Neural cell (in vitro differentiated cells): Measurements from ENCODE around the gene CARMIL1. TPM values are rescaled to one million over a fixed set of nuclear protein-coding genes. Genes with fewer than 3 reads are reported as not detected.

ENCODE experiments used
- H2AFZ ChIP-seq: fragments of 200-600, 300-800 bp; sonication (generic), shearing (Covaris generic); 2 replicates; pipeline ENCODE4 v1.6.0; 2014; ENCODE audit warnings: low read depth, mild to moderate bottlenecking, antibody characterized with exemption, low read length, moderate library complexity
- H3F3A ChIP-seq: fragments of 200-600 bp; shearing (Covaris generic); 2 replicates; pipeline ENCODE4 v1.6.1; 2016; ENCODE audit warnings: mild to moderate bottlenecking, moderate library complexity, mixed read lengths, antibody characterized with exemption, low read length; ENCODE audit not compliant: insufficient read depth, poor library complexity, severe bottlenecking
- H3K27ac ChIP-seq: fragments of 200-600, 300-800 bp; sonication (generic), shearing (Covaris generic); 2 replicates; pipeline ENCODE4 v1.5.1; 2014; ENCODE audit warnings: mild to moderate bottlenecking, low read length, moderate library complexity
- H3K27me3 ChIP-seq: fragments of 300-800, 200-600 bp; sonication (generic), shearing (Covaris generic); 2 replicates; pipeline ENCODE4 v1.6.0; 2014; ENCODE audit warnings: mild to moderate bottlenecking, low read depth, low read length, moderate library complexity; ENCODE audit not compliant: insufficient read depth
- H3K36me3 ChIP-seq: fragments of 300-800, 200-600 bp; sonication (generic), shearing (Covaris generic); 2 replicates; pipeline ENCODE4 v1.5.1; 2014; ENCODE audit warnings: mild to moderate bottlenecking, antibody characterized with exemption, low read length, moderate library complexity; ENCODE audit not compliant: insufficient read depth
- H3K4me2 ChIP-seq: fragments of 300-800, 200-600 bp; sonication (generic), shearing (Covaris generic); 2 replicates; pipeline ENCODE4 v1.6.0; 2014; ENCODE audit warnings: mild to moderate bottlenecking, low read length
- H3K4me3 ChIP-seq: fragments of 300-800, 200-600 bp; sonication (generic), shearing (Covaris generic); 2 replicates; pipeline ENCODE4 v1.5.1; 2014; ENCODE audit warnings: mild to moderate bottlenecking, low read length, moderate library complexity
- H3K79me2 ChIP-seq: fragments of 200-600 bp; shearing (Covaris generic); replicated peaks from 2 replicates; pipeline ENCODE4 v1.6.0; 2014; ENCODE audit warnings: mild to moderate bottlenecking, low read length, moderate library complexity; ENCODE audit not compliant: insufficient read depth
- H3K9ac ChIP-seq: fragments of 300-800, 200-600 bp; sonication (generic), shearing (Covaris generic); 2 replicates; pipeline ENCODE4 v1.6.1; 2016; ENCODE audit warnings: mild to moderate bottlenecking, low read length, mixed read lengths
- H3K9me2 ChIP-seq: fragments of 200-600 bp; shearing (Covaris generic); 2 replicates; pipeline ENCODE4 v1.6.1; 2016; ENCODE audit warnings: mild to moderate bottlenecking, low read length, mixed read lengths; ENCODE audit not compliant: insufficient read depth
- H3K9me3 ChIP-seq: fragments of 200-600, 300-800 bp; sonication (generic), shearing (Covaris generic); 2 replicates; pipeline ENCODE4 v1.6.1; 2016; ENCODE audit warnings: mild to moderate bottlenecking, mixed run types, low read length, moderate library complexity, mixed read lengths
- H4K20me1 ChIP-seq: fragments of 200-600 bp; shearing (Covaris generic); 2 replicates; pipeline ENCODE4 v1.6.1; 2016; ENCODE audit warnings: mild to moderate bottlenecking, mixed run types; ENCODE audit not compliant: insufficient read depth
- CTCF ChIP-seq: fragments of 450-650 bp; IDR thresholded peaks from 2 replicates; pipeline ENCODE4 v1.5.1; 2014; ENCODE audit warnings: antibody characterized with exemption, mild to moderate bottlenecking, moderate library complexity; ENCODE audit not compliant: poor library complexity, severe bottlenecking
- EP300 ChIP-seq: fragments of 450-650 bp; conservative IDR thresholded peaks from 2 replicates; pipeline ENCODE4 v1.6.1; 2014; ENCODE audit warnings: antibody characterized with exemption, mild to moderate bottlenecking, moderate library complexity; ENCODE audit not compliant: poor library complexity, severe bottlenecking
- EZH2 ChIP-seq: fragments of 200-600, 300-800 bp; shearing (Covaris generic), sonication (generic); IDR thresholded peaks from 2 replicates; pipeline ENCODE4 v1.6.1; 2014; ENCODE audit warnings: antibody characterized with exemption, low read length, borderline replicate concordance, mild to moderate bottlenecking; ENCODE audit not compliant: insufficient read depth, poor library complexity, severe bottlenecking
- MXI1 ChIP-seq: fragments of 450-650 bp; conservative IDR thresholded peaks from 2 replicates; pipeline ENCODE4 v1.6.1; 2014; ENCODE audit warnings: antibody characterized with exemption, mild to moderate bottlenecking; ENCODE audit not compliant: poor library complexity, severe bottlenecking
- POLR2AphosphoS5 ChIP-seq: IDR thresholded peaks from 2 replicates; pipeline ENCODE4 v1.6.1; 2012
- RAD21 ChIP-seq: fragments of 450-650 bp; conservative IDR thresholded peaks from 2 replicates; pipeline ENCODE4 v1.6.1; 2014; ENCODE audit warnings: antibody characterized with exemption, mild to moderate bottlenecking, moderate library complexity
- SMC3 ChIP-seq: fragments of 450-650 bp; conservative IDR thresholded peaks from 2 replicates; pipeline ENCODE4 v1.6.1; 2014; ENCODE audit warnings: antibody characterized with exemption, mild to moderate bottlenecking, moderate library complexity; ENCODE audit not compliant: poor library complexity
- TAF1 ChIP-seq: IDR thresholded peaks from 2 replicates; pipeline ENCODE4 v1.6.1; 2012; ENCODE audit warnings: low read depth
- polyA plus RNA-seq: library from polyadenylated mRNA; depleted of rRNA; stranded (reverse); fragments of >200 nt; gene quantifications from 2 replicates; pipeline ENCODE4 v1.2.3, GENCODE V29; 2014
- TF ChIP-seq, protein P1 (sequence below): IDR thresholded peaks from 2 replicates; pipeline ENCODE4 v1.6.1; 2012; ENCODE audit warnings: borderline replicate concordance

Gene CARMIL1
- polyA plus RNA-seq, 1 donor from 2014 or later = 5.3 TPM

GRCh38 chr6:25404091-25404490 is 124.9 kb downstream of the CARMIL1 start:
- no peak overlapping the region for H2AFZ ChIP-seq
- H3K36me3 ChIP-seq = no peaks in the 10 kb centered on the region
- H3K9ac ChIP-seq = no peak overlapping the region
- H3K4me2 ChIP-seq = no peak overlapping the region
- H3F3A ChIP-seq = no peaks in the 10 kb centered on the region
- no peaks in the 10 kb centered on the region for H3K27me3 ChIP-seq
- no peaks in the 10 kb centered on the region for H3K9me3 ChIP-seq
- no peaks in the 10 kb centered on the region for H3K9me2 ChIP-seq
- H3K4me3 ChIP-seq = no peak overlapping the region
- H3K27ac ChIP-seq = no peak overlapping the region
- no peaks in the 10 kb centered on the region for H3K79me2 ChIP-seq
- H4K20me1 ChIP-seq = no peaks in the 10 kb centered on the region
- TF ChIP-seq TAF1 (no peak), POLR2AphosphoS5 (no peak), CTCF (no peak), EZH2 (no peak), MXI1 (no peak), RAD21 (no peak), SMC3 (no peak), EP300 (no peak)
- TF ChIP-seq, protein P1, sequence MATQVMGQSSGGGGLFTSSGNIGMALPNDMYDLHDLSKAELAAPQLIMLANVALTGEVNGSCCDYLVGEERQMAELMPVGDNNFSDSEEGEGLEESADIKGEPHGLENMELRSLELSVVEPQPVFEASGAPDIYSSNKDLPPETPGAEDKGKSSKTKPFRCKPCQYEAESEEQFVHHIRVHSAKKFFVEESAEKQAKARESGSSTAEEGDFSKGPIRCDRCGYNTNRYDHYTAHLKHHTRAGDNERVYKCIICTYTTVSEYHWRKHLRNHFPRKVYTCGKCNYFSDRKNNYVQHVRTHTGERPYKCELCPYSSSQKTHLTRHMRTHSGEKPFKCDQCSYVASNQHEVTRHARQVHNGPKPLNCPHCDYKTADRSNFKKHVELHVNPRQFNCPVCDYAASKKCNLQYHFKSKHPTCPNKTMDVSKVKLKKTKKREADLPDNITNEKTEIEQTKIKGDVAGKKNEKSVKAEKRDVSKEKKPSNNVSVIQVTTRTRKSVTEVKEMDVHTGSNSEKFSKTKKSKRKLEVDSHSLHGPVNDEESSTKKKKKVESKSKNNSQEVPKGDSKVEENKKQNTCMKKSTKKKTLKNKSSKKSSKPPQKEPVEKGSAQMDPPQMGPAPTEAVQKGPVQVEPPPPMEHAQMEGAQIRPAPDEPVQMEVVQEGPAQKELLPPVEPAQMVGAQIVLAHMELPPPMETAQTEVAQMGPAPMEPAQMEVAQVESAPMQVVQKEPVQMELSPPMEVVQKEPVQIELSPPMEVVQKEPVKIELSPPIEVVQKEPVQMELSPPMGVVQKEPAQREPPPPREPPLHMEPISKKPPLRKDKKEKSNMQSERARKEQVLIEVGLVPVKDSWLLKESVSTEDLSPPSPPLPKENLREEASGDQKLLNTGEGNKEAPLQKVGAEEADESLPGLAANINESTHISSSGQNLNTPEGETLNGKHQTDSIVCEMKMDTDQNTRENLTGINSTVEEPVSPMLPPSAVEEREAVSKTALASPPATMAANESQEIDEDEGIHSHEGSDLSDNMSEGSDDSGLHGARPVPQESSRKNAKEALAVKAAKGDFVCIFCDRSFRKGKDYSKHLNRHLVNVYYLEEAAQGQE = no peak

DNA sequence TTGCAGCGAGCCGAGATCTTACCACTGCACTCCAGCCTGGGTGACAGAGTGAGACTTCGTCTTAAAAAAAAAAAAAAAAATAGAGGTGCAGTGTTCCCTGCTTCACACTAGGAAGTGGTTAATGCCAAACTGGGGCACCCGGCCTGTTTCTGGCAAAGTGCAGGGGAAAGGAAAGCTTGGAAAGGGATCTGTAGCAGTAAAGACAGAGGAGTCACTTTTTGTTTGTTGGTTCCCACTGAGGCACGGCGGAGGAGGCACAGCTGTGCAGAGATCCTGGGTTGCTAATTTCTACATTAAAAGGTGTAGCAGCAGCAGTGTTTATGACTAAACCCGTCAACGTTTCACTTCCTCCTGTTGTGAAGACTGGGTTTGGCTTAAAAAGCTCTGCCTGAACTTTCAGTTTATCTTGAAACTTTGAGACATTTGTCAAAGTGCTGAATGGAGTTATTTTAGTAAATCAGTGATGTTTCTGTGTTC is 125.6 kb downstream of the CARMIL1 start:
- Histone ChIP-seq H2AFZ (no peak overlapping the region), H3K27ac (no peak overlapping the region), H3K79me2 (no peaks in the 10 kb centered on the region)

DNA sequence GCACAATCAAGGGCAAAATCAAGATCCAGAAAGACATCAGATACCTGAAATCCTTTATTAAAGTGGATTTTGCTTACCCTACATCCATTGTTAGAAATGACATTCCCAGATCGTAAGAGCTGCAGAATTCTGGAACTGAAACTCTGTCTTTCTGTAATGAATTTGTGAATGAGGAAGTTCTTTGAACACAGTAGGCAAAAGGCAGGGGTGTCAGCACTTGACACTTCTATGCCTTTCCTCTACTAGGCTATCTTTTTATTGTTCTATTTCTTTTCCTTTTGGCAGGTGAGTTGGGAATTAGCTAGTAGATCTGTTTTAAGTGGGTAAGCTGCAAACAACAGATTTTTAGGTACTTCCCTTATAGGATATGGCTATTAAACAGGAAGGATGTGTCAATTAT is 126.3 kb downstream of the CARMIL1 start:
- Histone ChIP-seq H3K9me3 (no peaks in the 10 kb centered on the region), H3K79me2 (no peaks in the 10 kb centered on the region), H3K27ac (no peak overlapping the region), H3K4me3 (no peak overlapping the region), H3K36me3 (no peaks in the 10 kb centered on the region), H3F3A (no peaks in the 10 kb centered on the region), H4K20me1 (no peaks in the 10 kb centered on the region), H2AFZ (no peak overlapping the region), H3K9ac (no peak overlapping the region), H3K4me2 (no peak overlapping the region), H3K9me2 (no peaks in the 10 kb centered on the region), H3K27me3 (no peaks in the 10 kb centered on the region)
- TF ChIP-seq RAD21 (no peak), POLR2AphosphoS5 (no peak), EZH2 (no peak)

More for the DNA sequence above, 125.6 kb downstream of the CARMIL1 start:
- no peak overlapping the region for H3K4me3 ChIP-seq
- H3K9me3 ChIP-seq = no peaks in the 10 kb centered on the region
- no peak overlapping the region for H3K4me2 ChIP-seq
- H3F3A ChIP-seq = no peaks in the 10 kb centered on the region
- no peaks in the 10 kb centered on the region for H3K27me3 ChIP-seq
- no peak overlapping the region for H3K9ac ChIP-seq
- no peaks in the 10 kb centered on the region for H4K20me1 ChIP-seq
- no peaks in the 10 kb centered on the region for H3K9me2 ChIP-seq
- H3K36me3 ChIP-seq = no peaks in the 10 kb centered on the region
- no peak for TF ChIP-seq EZH2
